Stromal cell of bone marrow (primary cell): ENCODE results near the gene CYP4F2.
"Not testable (repeated sequence)": the region's sequence is repeated elsewhere in the genome, so short reads cannot be mapped to it uniquely, and the experiment has no call there.

Experiments
- DNase-seq: peaks from one replicate; pipeline ENCODE4 v3.0.0-alpha.2; 2012; ENCODE audit warnings: low read depth

The CYP4F2 gene

DNA sequence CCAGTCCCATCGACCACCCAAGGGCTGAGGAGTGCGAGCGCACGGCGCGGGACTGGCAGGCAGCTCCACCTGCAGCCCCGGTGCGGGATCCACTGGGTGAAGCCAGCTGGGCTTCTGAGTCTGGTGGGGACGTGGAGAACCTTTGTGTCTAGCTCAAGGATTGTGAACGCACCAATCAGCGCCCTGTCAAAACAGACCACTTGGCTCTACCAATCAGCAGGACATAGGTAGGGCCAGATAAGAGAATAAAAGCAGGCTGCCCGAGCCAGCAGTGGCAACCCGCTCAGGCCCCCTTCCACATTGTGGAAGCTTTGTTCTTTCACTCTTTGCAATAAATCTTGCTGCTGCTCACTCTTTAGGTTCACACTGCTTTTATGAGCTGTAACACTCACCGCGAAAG is 2.2 kb upstream of the CYP4F2 start:
- DNase-seq = not testable (repeated sequence)

- DNase-seq = not testable (repeated sequence)
Observed at GRCh38 chr19:15899561-15899960, 1.7 kb upstream of the CYP4F2 start.

GRCh38 chr19:15897026-15897737 is 692 bp downstream of the CYP4F2 start:
- DNase-seq = no peak

DNA sequence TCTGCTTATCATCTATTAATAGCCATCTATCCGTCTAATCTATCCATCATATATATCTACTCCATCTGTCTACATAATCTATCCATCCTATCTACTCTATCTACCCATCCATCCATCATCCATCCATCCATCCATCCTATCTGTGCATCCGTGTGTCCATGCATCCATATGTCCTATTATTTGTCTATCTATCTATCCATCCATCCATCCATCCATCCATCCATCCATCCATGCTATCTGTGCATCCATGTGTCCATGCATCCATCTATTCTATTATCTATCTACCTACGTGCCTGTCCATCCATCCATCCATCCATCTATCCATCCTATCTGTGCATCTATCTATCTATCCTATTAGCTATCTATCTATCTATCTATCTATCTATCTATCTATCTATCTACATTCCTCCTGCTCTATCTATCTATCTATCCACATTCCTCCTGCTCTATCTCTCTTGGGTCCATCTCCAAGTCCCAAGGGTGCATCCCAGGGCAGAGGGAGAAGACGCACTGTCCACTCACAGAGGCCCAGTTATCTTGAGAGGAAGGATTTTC is 1.9 kb downstream of the CYP4F2 start:
- no peak for DNase-seq

- no peak for DNase-seq
Observed at GRCh38 chr19:15894359-15894758, 3.5 kb downstream of the CYP4F2 start.

DNA sequence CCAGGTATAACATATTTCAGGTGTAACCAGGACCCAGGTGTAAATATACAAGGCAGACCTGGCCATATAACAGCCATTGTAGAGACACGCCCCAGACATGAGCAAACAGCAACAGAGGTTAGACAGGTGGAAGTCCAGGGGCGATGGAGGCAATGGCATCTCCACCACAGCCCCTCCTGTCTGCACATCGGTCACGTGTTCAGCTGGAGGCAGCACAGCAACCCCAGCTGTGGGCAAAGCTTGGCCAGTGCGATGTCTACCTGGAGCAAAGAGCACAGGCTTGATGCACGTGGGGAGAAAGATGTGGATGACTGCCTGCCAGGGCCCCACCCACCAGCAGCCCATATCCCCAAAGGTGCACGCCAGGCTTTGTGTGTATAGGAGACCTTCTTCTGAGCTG is 4.4 kb downstream of the CYP4F2 start:
- no peak for DNase-seq

DNA sequence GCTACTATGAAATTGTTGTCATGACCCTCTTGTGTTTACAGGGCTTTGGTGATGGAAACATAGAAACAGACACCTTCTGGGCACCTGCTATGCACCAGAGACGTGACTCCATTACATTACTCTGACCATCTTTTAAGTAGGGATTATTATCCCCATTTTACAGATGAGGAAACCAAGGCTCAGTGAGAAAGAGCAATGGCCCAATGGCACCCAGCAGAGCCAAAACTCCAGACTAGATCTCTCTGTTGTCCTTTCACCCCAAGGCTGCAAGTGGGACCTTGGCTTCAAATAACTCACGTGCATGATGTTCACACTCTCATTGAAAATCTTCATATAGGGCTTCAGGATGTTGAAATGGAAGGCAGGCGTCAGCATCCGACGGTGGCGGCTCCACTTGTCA is 5.9 kb downstream of the CYP4F2 start:
- DNase-seq = no peak

GRCh38 chr19:15891434-15891833 is 6.4 kb downstream of the CYP4F2 start:
- DNase-seq = no peak

DNA sequence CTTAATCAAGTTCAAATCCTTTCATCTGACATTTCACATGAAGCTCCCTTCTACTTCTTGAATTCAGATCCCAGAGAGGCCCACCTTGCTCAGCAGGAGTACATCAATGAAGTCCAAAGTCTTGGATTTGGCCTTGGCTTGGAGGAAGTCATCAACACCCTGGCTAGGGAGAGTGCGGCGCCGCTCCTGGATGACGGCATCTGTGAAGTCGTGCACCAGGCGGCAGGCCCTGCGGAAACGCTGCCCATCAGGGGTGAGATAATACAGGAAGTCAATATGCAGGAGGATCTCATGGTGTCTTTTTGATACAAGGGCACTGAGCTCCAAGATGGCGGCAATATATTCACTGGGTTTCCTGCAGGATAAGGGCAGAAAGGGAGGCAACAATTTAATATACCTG is 8.5 kb downstream of the CYP4F2 start:
- not testable (repeated sequence) for DNase-seq

GRCh38 chr19:15885919-15886318 is 12.0 kb downstream of the CYP4F2 start:
- no peak for DNase-seq

DNA sequence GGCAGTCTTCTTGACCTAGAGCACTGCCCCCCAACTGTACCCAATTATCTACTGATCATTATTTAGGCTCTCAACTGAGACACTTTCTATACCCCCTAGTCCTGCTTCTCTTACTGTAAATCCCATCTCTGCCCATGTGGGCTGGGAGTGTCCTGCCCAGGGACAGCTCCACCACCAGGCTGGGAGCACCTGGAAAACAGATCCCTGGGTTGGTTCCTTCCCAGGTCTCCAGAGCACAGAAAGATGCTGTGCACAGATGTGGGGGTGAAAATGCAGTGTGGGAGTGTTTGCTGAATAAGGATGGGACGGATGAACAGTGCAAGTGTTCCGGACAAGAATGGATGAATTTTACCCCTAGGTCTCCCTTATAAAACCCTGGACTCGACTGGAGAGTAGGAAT is 12.7 kb downstream of the CYP4F2 start:
- no peak for DNase-seq

- not testable (repeated sequence) for DNase-seq
Observed at GRCh38 chr19:15883329-15883728, 14.5 kb downstream of the CYP4F2 start.

GRCh38 chr19:15874821-15875474 is 22.9 kb downstream of the CYP4F2 start:
- no peak for DNase-seq

DNA sequence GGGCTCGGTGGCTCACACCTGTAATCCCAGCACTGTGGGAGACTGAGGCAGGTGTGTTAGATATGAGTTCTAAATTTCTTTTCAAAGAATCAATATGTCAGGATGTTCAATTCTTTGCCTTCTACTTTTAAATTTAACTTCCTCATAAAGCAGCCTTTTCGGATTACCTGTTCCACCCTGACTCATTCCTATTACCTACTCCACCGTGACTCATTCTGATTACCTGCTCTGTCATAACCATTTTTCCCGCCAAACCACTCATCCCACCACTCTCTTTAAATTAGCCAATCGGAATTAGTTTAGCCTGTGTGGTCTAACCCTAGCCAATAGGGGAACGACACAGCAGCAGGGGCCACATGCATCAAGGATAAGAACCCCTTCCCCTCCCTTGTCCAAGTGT is 24.1 kb downstream of the CYP4F2 start:
- not testable (repeated sequence) for DNase-seq

GRCh38 chr19:15871570-15871969 is 26.3 kb downstream of the CYP4F2 start:
- no peak for DNase-seq

DNA sequence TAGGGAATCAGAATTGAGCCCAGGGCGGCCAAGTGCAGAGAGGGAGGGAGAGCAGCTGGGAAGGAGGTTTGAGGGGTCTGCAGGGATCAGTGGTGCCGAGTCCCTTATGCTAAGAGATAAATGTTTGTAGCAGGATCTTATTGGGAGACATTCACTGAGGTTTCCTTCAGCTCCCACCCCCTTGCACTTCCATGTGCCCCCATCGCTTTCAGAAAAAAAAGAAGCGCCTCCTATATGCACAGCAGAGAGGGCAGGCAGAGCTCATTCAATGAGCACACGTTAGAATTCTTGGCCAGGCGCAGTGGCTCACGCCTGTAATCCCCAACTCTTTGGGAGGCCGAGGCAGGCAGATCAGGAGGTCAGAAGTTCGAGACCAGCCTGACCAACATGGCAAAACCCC is 28.0 kb downstream of the CYP4F2 start:
- no peak for DNase-seq

GRCh38 chr19:15869109-15869555 is 28.7 kb downstream of the CYP4F2 start:
- DNase-seq = no peak

- DNase-seq = no peak
Observed at GRCh38 chr19:15866636-15867035, 31.2 kb downstream of the CYP4F2 start.

DNA sequence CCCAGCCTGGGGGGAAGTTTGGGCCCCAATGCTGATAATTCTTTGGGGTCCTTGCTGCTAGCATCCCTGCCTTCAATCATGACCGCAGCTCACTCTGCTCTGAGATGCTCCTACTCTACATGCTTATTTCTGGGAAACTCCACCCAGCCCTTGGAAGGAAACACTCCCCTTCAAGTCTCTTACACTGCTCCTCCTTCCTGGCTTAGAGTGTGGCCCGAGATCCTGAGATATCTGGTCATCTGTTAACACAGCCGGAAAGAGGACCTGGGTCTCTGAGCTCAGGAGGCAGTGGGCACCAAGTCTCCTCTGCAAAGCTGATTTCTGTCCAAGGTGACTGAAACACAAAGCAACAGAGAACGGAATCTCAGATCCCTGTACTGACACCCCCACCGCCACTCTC is 33.0 kb downstream of the CYP4F2 start:
- DNase-seq = no peak

GRCh38 chr19:15863272-15863671 is 34.6 kb downstream of the CYP4F2 start:
- DNase-seq = no peak

GRCh38 chr19:15862444-15862843 is 35.4 kb downstream of the CYP4F2 start:
- no peak for DNase-seq

DNA sequence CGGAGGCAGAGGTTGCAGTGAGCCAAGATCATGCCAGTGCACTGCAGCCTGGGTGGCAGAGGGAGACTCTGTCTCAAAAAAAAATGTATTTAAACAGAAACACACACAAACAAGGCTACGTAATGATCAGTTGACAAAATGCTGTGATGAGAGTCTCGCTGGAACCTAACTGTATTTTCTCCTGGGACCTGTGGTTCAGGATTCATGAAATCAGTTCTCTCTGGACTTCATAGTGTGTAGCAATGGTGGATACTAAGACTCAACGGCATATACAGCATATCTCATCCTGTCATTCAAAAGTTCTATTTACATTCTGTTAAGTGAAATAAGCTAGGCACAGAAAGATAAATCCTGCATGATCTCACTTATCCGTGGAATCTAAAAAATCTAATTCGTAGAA is 37.4 kb downstream of the CYP4F2 start:
- DNase-seq = no peak

DNA sequence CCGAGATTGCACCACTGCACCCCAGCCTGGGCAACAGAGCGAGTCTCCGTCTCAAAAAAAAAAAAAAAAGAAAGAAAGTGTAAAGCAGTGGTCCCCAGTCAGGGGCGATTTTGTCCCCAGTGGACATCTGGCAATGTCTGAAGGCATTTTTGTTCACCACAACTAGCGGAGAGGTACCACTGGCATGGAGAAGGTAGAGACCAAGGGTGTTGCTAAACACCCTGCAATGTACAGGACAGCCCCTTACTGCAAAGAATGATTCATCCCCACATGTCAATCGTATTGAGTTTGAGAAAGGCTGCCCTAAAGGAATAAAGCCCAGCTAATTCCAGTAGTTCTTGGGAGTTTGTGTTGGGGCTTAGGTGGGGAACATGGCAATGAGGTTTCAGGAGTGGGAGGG is 38.7 kb downstream of the CYP4F2 start:
- DNase-seq = no peak

DNA sequence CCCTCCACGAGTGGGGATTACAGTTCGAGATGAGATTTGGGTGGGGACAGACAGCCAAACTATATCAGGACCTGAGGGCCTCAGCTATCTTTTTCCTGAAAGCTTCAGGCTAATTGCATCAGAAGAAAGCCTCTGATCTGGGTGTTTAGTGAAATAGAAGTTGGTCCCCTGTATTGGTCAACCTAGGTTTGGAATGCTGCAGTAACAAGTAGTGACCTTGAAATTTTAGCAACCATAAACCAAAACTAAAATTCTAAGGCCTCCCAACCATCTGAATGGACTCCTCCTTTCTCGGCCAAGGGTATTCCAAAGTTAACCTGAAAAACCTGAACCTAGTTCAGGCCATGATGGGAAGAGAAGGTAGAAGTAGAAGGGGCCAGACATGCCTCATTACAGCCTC is 47.5 kb downstream of the CYP4F2 start:
- DNase-seq = no peak
